GDM1 (cell line): ENCODE measurements around the gene EVI2A.
"Not testable (repeated sequence)": the region's sequence is repeated elsewhere in the genome, so short reads cannot be mapped to it uniquely, and the experiment has no call there.

Experiments
- DNase-seq: peaks from one replicate; lab custom pipeline; 2025; lab: John Stamatoyannopoulos, UW

The EVI2A gene

DNA sequence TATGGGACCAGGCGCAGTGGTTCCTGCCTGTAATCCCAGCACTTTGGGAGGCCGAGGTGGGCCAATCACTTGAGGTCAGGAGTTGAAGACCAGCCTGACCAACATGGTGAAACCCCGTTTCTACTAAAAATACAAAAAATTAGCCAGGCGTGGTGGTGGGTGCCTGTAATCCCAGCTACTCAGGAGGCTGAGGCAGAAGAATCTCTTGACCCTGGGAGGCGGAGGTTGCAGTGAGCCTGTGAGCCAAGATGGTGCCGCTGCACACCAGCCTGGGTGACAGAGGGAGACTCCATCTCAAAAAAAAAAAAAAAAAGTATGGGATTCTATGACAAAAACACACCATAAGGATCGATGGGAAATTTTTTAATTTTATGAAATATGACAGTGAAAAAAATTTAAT lies 9.2 kb downstream of the EVI2A start:
- DNase-seq, result not testable (repeated sequence)

DNA sequence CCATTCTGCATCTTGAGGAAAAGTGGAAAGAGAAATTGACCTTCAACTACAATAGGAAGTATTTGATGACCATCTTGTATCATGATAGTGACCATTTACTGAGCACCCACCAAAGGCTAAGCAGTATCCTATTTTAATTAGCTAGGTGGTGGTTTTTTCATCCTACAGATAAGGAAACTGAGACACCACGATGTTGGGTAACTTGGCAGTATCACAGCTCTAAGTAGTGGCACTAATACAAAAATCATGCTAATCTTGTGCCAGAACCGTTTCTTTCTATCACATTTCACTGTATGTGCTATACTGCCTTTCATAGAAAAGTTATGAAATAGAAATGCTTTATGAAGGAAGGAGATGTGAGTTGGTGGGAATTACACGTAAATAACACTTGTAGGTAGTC lies 9.9 kb downstream of the EVI2A start:
- no peak for DNase-seq

DNA sequence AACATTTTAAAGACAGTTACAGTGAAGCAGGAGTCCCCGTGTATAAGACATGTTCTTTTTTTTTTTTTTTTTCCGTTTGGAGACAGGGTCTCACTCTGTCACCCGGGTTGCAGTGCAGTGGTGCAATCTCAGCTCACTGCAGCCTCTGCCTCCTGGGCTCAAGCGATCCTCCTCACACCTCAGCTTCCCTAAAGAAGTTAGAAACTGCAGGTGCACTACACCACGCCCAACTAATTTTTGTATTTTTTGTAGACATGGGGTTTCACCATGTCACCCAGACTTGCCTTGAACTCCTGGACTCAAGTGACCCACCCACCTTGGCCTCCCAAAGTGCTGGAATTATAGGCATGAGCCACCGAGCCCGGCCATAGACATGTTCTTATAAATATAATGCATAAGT lies 10.5 kb downstream of the EVI2A start:
- no peak for DNase-seq

GRCh38 chr17:31310260-31310659 lies 11.2 kb downstream of the EVI2A start:
- DNase-seq, result no peak

DNA sequence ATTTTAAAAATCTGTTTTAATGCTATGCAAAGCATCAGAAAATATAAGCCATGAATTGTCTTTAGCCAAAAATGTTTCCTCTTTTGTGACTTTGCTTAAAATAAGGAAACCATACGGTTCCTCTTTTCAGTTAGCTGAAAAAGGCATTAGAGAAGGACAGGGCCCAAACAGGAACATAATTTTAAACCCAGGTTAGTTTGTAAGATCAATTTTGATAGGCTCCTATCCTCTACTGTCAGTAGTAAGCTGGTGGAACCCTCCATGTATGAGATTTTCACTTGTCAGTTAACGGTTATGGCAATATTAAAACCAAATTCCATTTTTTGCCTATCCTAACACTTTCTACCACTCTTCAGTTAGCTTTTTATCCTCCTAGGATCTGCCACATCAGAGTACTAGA lies 11.9 kb downstream of the EVI2A start:
- DNase-seq, result peak; percentile 69

DNA sequence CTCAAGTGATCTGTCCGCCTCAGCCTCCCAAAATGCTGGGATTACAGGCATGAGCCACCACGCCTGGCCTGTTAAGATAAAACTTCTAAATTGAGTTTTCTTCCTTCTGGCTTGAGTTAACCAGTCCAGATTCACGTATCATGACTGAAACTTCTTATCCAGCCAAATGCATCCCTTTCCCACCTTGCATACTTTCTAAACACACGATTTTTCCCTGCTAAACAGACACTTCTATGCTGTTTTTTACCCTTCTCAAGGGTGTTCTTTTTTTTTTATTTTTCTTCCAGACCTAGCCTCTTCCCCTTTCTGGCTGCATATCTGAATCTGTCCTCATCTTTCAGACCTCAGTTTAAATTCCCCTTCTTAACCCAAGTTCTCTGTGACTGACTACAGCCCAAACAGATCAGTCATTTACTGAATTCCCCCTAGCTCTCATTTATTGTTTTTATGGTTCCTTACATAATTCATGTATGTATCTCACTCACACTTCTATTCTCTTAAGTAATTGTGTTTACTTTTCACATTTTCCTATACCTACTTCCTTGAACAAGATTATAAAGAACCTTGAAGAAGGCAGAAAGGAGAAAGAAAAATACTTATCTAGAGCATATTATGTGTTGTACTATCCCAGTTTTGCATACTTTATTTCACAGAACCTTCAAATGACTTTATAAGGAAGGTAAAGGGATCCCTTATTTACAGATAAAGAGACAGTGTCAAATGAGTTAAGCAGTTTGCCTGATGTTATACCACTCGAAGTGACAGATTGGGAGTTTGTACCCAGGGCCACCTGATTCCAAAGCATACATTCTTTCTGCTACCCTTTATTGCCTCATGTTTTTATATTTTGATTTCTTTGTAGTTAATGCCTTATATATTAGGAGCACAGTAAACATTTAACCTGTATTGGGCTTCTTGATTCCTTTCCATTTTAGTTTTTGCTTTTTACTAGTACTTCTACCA lies 12.8 kb downstream of the EVI2A start:
- peak; percentile 55 for DNase-seq

GRCh38 chr17:31307640-31308039 lies 13.8 kb downstream of the EVI2A start:
- no peak for DNase-seq

GRCh38 chr17:31299624-31300023 lies 21.8 kb downstream of the EVI2A start:
- DNase-seq, result no peak

GRCh38 chr17:31297090-31297489 lies 24.3 kb downstream of the EVI2A start, which contains the start of gene OMG:
OMG (minus strand) TSS chr17:31297239; CDS start chr17:31296331, 908 bp downstream.
- no peak for DNase-seq

DNA sequence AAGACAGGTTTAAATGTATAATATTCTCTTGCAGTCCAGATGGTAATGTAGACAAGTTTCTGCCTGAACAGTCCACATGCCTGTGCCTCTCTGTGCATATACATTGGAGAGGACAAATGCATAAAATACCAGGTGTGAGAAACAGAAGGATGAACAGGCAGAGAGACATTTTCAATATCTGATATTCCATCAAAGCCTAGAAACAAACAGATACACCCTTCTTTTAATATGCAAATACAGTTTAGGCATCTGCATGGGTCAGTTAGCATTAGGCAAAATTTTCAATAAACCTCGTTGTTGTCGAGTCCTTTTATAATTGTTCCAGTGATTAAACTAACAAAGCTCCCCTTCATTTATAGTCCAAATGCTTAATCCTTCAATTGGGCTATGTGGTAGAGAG lies 25.3 kb downstream of the EVI2A start:
- no peak for DNase-seq

DNA sequence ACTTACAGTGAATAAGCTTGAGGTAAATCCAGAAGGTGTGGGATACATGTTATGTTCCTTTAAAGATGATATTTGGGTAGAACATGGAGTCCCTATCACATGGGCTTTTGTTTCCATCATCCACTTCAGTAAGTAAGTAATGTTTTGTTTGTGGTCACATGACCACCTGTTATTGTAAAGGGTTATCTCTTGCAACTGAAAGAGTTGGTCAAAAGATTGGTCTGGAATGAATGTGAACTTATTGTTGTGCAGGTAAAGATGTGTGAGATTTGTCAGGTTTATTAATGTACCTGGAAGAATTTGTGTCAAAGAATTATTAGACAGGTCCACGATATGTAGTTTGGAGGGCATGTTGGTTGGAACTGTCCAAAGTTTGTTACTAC lies 25.9 kb downstream of the EVI2A start:
- no peak for DNase-seq

GRCh38 chr17:31294820-31295488 lies 26.5 kb downstream of the EVI2A start:
- DNase-seq, result no peak

- no peak for DNase-seq
These were observed 27.2 kb downstream of the EVI2A start for GRCh38 chr17:31294231-31294630.

DNA sequence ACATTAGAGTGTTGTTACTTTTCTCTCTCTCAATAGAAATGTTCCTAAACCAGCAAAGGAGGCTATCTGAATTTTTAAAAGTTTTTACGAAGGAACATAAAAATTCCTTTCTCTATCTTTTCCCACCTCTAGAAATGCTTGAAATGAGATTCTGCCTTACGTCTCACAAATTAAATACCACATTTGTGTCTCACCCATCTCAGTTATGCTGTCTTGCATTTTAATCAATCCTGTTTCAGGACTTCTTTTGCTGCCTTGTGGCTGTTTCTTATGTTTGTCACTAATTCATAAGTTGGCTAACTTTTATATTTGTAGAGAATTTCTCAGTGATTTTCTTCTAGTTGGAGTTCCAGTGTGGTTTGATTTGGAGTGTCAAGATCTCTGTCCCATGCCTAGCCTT lies 27.8 kb downstream of the EVI2A start:
- no peak for DNase-seq

DNA sequence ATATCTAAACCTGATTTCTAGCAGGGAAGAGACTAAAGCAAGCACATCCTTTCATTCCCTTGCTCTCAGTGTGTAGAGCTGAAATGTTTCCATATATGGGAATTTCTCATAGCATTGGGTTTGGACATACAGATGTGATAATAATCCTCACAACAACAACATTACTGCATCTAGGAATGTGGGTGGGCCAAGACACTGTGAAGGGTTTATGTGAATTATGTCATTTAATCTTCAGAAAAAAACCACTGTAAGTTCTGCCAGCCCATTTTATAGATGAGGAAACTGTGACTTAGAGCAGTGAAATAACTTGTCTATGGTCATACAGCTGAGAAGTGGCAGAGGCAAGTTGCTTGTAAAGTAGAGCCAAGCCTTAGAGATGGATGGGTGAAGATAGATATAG lies 29.6 kb downstream of the EVI2A start:
- no peak for DNase-seq

- DNase-seq, result no peak
These were observed 31.6 kb downstream of the EVI2A start for GRCh38 chr17:31289790-31290189.

DNA sequence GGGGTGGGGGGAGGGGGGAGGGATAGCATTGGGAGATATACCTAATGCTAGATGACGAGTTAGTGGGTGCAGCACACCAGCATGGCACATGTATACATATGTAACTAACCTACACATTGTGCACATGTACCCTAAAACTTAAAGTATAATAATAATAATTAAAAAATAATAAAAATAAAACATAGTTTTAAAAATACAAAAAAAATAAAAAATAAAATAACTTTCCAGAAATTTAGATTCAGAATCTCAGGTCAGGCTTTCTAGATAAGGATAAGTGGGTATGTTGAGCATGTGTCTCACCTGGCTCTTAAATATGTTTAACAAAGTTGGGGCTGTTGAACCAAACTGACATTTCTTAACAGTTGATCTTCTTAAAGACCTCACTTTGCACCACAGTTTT lies 33.5 kb downstream of the EVI2A start:
- not testable (repeated sequence) for DNase-seq

- DNase-seq, result no peak
These were observed 34.8 kb downstream of the EVI2A start for GRCh38 chr17:31286587-31286986.

DNA sequence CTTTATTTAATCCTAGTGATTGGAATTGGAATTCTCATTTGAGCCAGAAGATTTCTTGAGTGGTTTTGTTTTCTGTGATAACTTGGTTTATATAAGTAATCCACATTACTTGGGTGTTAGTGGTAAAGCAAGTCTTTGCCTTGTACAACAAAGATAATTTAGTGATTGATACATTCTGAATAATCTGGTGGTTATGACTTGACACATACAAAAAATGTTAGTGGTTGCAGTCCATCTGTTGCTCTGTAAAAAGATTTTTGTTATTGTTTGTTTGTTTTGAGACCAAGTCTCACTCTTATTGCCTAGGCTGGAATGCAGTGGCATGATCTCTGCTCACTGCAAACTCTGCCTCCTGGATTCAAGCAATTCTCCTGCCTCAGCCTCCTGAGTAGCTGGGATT lies 37.6 kb downstream of the EVI2A start:
- DNase-seq, result no peak

DNA sequence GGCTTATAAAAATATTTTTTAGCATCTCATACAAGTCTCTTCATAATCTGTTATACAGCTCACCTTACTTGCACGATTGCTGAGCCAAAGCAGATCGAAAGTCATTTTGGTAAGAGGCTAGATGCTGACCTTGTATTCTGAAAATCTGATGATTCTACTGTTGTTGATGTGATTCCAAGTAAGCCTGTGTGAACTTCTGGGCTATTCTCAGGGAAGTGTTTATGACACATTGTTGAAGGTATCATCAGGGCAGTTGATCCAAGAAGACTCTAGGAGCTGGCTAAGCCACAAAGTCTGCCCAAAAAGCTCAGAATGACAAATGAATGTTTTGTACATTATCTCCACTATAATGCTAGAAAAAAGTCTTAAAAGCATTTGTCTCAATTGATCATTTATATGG lies 40.4 kb downstream of the EVI2A start:
- no peak for DNase-seq

GRCh38 chr17:31279401-31279800 lies 42.0 kb downstream of the EVI2A start:
- DNase-seq, result no peak

- no peak for DNase-seq
These were observed 46.3 kb downstream of the EVI2A start for GRCh38 chr17:31275116-31275515.

- no peak for DNase-seq
These were observed 47.2 kb downstream of the EVI2A start for GRCh38 chr17:31274252-31274651.
